Heart left ventricle (tissue), 13 donors: ENCODE results near the gene POLR2M.

ENCODE experiments used
- POLR2A ChIP-seq, 2 donors: fragments of 450-650 bp; IDR thresholded peaks; one replicate each; pipeline ENCODE4 v1.6.1; 2017; ENCODE audit warnings: antibody characterized with exemption in 2 of 2, mild to moderate bottlenecking in 2 of 2, moderate library complexity in 2 of 2
- TF ChIP-seq, protein P1 (sequence below), 12 donors: fragments of 200-600 bp; sonication (generic) in 4 of 12; IDR thresholded peaks; one replicate each; pipeline versions ENCODE4 v1.5.0 to v1.8.0; 2018 to 2022; ENCODE audit warnings: antibody characterized with exemption in 12 of 12, mild to moderate bottlenecking in 5 of 12
- donor health status: ischemic (EF 13 %, LVEDD 7.1; RV severe dilation, severe dysfunction).
- donor health status: DM: no; HTN: yes; CAD: no.
- donor health status: DM: no; HTN: no; CAD: no.
- donor health status: ischemic (EF 25% LVEDD 6.9; RV normal size, moderate dysfunction).
- donor health status: ischemic (EF 25% LVEDD 5.7; RV mildly dilated, moderate dysfunction).
- donor health status: ischemic (EF 35%, LVEDD 5.7; RV mildly dilated, moderate dysfunction).
- donor health status: nonischemic (EF 11% LVEDD 7.7; RV severe dilation, severe dysfunction).
- donor health status: DM: yes; HTN: yes; CAD: no.
- donor health status: PGD.
- donor health status: ischemic (EF 29% LVEDD 5.4; RV normal size, mild dysfunction).
- donor health status: nonischemic (EF 23%, LVEDD 6.1; RV moderate dilation, normal function).

DNA sequence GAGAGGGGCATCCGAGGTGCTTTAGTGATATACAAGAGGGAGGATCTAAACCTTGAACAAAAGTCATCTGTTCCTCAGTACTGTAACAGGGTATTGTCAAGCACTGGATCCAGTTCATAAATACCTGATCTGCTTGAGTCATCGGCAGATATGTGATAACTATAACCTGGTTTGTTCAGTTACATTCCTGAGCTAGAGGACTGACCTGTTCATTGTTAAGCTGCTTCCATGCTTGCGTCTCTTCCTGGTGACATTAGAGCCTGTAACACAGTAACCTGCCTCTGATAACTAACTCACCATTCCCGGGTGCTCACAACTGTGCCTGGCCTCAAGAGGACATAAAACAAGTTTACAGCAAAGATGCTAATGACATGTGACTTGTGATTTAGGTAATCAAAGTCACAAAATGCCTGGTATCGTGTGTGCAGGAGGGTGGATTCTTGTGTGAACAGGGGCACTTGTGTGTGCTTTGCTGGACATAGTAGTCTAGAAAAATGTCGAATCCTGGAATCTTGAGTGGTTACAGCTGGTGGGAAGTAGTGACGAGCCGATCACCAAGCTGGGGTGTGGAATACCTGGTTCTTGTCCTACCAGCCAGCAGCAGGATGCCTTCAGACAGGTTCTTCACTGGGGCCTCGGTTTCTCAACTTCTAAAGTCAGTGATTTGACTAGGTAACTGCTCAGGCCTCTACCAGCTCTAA, 30.9 kb upstream of the POLR2M start:
- no peak for TF ChIP-seq POLR2A (IDR thresholded peaks at IDR 0.05)
- TF ChIP-seq, protein P1, sequence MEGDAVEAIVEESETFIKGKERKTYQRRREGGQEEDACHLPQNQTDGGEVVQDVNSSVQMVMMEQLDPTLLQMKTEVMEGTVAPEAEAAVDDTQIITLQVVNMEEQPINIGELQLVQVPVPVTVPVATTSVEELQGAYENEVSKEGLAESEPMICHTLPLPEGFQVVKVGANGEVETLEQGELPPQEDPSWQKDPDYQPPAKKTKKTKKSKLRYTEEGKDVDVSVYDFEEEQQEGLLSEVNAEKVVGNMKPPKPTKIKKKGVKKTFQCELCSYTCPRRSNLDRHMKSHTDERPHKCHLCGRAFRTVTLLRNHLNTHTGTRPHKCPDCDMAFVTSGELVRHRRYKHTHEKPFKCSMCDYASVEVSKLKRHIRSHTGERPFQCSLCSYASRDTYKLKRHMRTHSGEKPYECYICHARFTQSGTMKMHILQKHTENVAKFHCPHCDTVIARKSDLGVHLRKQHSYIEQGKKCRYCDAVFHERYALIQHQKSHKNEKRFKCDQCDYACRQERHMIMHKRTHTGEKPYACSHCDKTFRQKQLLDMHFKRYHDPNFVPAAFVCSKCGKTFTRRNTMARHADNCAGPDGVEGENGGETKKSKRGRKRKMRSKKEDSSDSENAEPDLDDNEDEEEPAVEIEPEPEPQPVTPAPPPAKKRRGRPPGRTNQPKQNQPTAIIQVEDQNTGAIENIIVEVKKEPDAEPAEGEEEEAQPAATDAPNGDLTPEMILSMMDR (IDR thresholded peaks at IDR 0.05), result no peak
